GM19438 (cell line): ENCODE measurements around the gene GRIA1.
"Not testable (repeated sequence)": the region's sequence is repeated elsewhere in the genome, so short reads cannot be mapped to it uniquely, and the experiment has no call there.

Source experiments
- ATAC-seq: cut with Tn5 transposase; IDR thresholded peaks from one replicate; pipeline ENCODE4 v1.9.1; 2021; ENCODE audit warnings: low read depth; ENCODE audit not compliant: unreplicated experiment

The GRIA1 gene

DNA sequence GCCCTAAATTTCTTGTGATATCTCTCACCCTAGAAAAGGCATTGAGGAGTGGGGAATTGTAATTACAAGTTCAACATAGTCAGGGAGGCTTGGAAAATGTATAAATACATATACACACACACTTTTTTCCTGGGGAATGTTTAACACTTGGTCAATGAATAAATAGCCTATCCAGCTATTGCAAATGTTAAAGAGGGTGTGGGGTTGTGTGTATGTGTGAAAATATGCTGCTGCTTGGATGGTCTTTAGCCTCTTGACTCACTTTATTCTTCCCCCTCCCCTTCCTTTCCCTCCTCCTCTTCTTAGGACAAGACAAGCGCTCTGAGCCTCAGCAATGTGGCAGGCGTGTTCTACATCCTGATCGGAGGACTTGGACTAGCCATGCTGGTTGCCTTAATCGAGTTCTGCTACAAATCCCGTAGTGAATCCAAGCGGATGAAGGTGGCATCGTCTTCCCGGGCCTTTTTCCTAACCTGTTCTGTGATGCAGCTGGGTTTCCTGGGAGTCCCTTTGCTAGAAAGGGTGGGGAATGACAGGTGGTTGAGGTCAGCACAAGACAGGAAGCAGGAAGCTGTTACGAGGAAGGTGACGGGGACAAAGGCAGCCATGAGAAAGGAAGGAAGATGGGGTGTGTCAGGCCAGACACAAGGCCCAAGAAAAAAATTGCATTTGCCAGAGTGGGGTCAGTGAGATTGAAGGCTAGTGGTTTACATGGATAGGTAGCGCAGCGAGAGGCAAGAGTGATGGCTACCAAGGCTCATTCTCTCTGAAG is 311.8 kb downstream of the GRIA1 start:
- no peak for ATAC-seq

DNA sequence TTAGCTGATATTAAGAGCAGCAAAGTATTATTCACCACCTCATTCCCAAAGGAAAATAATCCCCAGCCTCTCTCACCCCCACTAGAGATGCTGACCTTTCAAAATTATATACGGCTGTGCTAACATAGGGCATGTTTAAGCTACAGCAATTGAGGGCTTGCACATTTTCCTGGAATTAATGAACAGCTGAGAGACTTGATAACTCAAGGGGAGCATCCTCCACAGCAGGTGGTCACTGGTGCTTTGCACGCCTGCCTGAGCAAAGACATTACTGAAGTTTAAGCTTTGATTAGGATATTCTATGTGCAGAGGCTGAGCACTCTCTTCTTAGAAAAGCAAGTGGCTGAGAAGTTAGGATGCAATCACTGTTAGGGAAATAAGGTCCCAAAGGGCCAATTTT is 317.3 kb downstream of the GRIA1 start:
- no peak for ATAC-seq

DNA sequence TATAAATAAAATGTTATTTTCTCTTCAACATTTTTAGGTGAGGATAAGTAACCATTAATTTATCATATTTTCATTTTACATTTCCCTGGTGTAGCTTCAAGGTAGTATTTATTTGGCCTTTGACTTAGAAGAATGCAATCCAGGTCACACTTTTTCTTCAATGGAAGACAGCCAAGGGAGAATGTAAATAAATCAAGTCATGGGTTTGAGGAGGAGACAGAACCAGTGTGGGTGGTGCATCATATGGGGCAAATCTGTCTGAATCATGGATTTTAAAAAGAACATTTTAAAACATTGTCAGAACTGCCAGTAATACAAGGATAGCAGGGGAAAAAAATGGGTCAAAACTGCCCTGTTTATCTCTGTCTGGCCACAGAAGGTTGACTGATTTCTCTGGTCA is 318.7 kb downstream of the GRIA1 start:
- ATAC-seq = no peak

DNA sequence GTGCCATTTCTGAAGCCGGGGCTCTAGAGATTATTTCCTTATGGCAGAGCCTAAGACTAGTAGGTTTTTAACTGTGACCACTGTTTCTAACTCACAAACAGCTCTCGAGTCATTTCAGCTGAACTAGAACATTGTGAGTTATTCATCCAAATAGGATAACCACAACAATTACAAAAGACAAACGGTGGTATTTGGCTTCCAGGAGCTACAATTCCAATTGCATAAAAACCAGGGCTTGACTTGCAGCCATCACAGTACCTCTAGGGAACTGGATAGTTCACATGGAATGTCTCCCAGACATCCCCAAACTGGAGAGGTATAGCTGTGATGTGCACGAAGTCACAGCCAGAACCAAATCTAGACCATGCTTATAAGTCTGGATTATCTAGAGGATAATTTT is 323.4 kb downstream of the GRIA1 start:
- no peak for ATAC-seq

DNA sequence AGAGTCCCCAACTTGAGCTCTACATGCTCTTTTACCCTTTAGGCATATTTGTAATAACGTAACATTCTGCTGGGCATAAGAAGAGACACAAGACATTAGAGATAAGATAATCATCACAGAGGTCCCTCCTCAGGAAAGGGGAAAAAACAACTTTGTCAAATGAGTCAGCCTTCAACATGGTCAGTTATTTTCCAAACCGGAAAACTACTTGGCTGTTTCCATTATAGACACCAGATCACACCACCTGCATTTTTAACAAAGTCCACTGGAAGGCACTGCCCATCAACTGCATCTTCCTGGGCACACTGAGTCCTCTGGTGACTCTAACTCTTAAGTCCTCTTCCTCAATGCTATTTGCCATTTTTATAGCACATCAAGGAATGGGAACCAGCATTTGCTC is 326.4 kb downstream of the GRIA1 start:
- no peak for ATAC-seq

DNA sequence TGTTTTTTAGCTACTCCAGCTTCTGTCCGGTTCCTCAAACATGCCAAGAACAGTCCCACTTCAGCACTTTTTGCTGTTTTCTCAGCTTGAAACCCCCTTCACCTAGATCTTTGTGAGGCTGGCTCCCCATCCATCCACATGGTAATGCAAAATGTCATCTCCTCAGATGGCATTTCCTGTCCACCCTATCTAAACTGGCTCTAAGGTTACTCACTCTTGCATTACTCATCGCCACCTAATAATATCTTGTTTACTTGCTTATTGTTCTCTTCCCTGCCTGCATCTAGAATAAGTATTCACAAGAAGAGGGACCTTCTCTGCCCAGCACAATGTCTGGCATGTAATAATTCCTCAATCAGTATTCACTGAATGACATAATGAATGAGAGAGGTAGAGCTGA is 328.2 kb downstream of the GRIA1 start:
- no peak for ATAC-seq

DNA sequence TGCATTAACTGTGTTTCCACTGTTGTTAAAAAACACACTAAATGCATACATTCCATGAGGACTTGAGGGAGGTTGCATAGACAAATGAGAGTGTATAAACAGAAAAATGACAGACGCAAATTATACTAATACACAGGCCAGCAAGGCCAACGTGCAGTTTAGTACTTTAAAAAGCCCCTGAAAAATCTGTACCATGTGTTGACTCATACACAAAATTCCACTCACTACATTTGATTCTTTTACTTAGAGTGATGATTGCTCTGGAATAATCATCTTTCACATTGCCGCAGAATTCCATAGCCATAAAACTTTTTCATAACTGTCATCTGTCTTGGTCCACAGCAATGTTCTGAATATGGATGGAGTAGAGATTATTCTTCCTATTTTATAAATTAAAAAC is 332.6 kb downstream of the GRIA1 start:
- no peak for ATAC-seq

DNA sequence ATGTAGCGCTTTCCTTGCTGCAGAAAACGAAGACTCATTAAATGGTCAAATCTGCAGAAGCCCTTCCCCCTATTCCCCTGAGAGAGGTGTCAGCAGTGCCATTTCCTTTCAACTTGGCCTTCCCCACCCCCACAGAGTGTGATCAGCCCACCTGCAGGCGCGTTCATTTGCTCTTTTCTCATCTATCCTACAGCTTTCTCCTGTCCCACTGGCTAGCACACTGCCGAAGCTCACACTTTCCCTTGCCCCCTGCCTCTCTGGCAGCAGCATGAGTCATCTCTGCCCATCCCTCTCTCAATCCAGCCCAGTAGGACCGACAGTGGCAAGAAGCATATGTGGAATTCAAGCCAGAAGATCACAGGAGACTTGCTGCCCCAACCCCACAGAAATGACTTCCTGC is 334.4 kb downstream of the GRIA1 start:
- no peak for ATAC-seq

DNA sequence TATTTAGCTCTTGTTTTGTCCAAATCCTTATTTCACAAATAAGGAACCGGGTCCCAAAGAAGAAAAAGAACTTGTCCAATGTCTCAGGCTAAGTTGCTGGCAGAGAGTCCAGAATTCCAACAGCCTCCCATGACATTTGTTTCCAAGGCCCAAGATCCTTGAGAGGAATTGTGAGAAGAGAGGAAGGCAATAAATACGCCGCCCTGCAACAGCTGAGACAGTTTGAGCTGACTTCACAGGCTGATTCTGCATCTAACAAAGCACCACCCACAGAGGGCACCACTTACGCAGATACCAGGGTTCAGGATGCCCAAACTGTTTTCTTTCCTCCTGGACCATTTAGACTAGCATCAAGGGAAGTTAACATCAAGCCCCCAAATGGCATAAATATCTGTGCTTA is 336.9 kb downstream of the GRIA1 start:
- ATAC-seq = no peak

DNA sequence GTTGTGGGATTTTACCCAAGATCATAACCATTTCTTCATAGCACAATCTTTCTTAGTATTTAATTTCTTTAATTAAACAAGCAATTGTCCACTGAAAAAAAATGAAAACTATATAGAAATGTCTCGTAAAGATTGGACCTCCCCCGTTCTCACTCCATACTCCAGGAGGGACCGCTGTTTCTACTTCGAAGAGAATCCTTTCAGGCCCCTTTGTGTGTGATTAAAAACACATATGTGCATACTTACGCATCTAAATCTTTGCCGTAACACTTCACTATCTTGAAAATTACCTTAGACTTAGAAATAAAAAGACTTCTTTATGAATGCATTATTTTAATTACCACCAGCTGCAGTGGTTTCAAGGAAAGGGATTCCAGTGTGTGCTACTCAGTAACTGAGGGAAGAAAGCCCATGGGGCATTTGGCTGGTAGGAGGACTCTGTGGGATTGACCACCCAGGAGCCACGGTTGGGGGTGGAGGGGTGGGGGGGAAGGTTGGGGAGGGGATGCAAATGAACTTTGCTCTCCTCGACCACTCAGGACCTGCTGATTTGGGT is 339.1 kb downstream of the GRIA1 start:
- no peak for ATAC-seq

DNA sequence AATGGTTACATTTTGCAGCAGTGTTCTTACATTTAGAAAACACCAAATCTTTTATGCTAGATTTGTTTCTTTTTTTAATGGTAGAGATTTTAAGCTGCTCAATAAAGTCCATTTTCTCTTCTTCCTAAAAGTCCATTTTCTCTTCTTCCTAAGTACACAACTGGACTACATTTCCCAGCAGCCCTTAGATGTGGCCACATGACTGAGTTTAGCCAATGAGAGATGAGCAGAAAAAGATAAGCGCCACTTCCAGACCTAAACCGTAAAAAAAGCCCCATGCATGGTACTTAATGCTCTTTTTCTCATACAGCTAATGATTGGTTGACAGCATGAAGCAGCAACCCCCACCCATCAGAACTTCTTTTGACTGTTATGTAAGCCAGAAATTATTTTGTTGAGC is 341.5 kb downstream of the GRIA1 start:
- peak; percentile 95 for ATAC-seq

DNA sequence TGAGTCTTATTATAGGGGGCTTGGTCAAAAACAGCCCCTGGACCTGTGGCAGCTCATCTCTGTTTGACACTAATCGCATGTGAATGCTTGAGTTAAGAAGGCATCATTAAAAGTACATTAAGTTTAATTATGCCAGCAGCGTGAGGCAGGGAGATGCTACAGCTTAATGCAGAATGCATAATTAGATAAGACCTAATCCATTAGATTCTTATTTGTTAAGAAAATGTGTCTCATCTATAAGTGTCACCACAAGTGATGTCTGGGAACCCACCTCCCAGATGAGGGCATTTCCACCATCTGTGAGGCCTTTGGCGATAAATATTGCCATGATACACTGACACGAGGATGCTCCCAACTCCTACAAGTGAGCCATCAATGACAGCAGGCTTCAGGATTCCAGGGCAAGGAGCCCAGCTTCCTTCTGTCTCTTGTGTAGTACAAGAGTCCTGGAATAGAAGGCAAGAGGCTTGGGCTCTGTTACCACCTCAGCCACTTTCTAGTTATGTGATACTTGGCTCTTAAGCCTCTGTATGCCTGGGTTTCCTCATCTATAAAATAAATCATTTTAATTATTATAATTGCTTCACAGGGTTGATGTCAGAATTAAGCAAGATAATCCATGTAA is 345.5 kb downstream of the GRIA1 start:
- ATAC-seq = no peak

DNA sequence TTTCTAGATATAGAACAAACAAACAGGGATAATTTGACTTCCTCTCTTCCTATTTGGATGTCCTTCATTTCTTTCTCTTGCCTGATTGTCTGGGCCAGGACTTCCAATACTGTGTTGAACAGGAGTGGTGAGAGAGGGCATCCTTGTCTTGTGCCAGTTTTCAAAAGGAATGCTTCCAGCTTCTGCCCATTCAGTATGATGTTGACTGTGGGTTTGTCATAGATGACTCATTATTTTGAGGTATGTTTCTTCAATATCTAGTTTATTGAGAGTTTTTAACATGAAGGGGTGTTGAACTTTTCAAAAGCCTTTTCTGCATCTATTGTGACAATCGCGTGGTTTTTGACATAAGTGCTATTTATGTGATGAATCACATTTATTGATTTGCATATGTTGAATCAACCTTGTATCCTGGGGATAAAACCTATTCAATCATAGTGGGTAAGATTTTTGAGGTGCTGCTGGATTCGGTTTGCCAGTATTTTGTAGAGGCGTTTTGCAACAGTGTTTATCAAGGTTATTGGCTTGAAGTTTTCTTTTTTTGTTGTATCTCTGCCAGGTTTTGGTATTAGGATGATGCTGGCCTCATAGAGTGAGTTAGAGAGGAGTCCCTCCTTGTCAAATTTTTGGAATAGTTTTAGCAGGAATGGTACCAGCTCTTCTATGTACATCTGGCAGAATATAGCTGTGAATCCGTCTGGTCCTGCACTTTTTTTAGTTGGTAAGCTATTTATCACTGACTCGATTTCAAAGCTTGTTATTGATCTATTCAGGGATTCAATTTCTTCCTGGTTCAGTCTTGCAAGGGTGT is 359.0 kb downstream of the GRIA1 start:
- not testable (repeated sequence) for ATAC-seq

DNA sequence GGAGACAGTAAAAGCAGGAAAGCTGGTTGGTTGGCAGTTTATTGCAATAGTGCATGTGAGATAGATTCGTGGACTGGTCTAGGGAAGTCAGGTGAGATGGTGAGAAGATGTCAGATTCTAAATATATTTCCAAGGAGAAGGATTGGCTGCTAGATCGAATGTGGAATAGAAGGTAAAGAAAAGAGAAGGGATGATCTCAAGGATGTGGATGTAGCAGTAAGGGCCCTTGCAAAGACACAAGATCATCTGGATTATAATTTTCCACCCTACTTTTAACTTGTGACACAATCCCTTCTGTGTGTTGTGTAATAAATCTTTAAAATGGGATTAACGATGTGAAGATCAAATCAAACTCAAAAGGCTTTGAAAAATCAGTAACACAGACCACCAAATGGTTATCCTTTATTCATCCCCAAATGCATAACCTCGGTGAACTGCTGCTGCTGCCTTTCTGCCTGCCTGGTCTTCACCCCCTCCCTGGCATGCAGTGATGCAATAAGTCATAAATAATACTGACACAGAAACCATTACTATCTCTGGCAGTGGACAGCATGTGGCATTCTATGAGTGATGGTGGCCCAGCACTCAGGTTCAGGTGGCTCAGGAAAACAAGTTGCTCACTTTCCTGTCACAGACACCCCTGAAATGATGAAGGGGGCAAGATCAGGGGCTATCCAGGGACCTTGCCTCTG is 369.9 kb downstream of the GRIA1 start:
- ATAC-seq = no peak

DNA sequence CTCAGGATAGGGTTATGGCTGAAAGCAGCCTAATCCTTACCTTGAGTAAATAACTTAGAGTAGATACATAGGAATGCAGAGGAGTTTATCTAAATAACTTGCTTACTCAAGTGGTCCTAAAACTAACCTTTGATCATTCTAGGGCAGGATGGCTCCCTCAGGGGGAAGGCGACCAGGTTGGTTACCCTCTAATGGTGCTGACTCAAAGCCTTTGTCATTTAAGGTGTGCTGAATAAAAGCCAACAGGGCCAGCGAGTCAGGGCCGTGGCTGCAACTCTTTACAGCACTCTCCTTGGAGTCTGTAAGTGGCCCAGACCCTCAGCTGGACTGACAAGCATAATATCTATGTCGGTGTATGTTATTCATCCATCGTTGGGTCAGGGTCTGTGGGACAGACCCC is 372.4 kb downstream of the GRIA1 start:
- ATAC-seq = not testable (repeated sequence)
